Right lobe of liver (tissue), 6 donors: ENCODE measurements around the gene DDX18. TPM values are rescaled to one million over a fixed set of nuclear protein-coding genes. Genes with fewer than 3 reads are reported as not detected.
A peak's percentile ranks its signal among the peaks of the same experiment; 100 is the strongest.
"Not testable (repeated sequence)": the region's sequence is repeated elsewhere in the genome, so short reads cannot be mapped to it uniquely, and the experiment has no call there.

Experiments
- ATAC-seq, 4 donors: fragments of 200-7000 bp; cut with Tn5 transposase; one replicate each; pipeline ENCODE4 v1.9.1; 2020; ENCODE audit warnings: mild to moderate bottlenecking in 4 of 4, moderate library complexity in 4 of 4
- DNase-seq, 3 donors: peaks; one replicate each; pipeline ENCODE4 v3.0.0-alpha.2; 2020
- H3K27ac ChIP-seq, 3 donors: fragments of 200-600 bp; one replicate each; pipeline ENCODE4 v1.8.0; 2022
- H3K27me3 ChIP-seq, 2 donors: fragments of 200-600 bp; one replicate each; pipeline ENCODE4 v1.8.0; 2022
- H3K36me3 ChIP-seq, 4 donors: fragments of 200-600 bp; sonication (generic) in 1 of 4; one replicate each; pipeline versions ENCODE4 v1.5.1 to v1.8.0; 2017 to 2022; ENCODE audit warnings: control low read depth in 1 of 4
- H3K4me1 ChIP-seq, 4 donors: fragments of 200-600 bp; sonication (generic) in 1 of 4; one replicate each; pipeline versions ENCODE4 v1.5.1 to v1.8.0; 2017 to 2022; ENCODE audit warnings: control low read depth in 1 of 4
- H3K4me3 ChIP-seq, 3 donors: fragments of 200-600 bp; one replicate each; pipeline ENCODE4 v1.8.0; 2022
- H3K9me3 ChIP-seq, 4 donors: fragments of 200-600 bp; sonication (generic) in 1 of 4; one replicate each; pipeline versions ENCODE4 v1.5.1 to v1.8.0; 2017 to 2022; ENCODE audit warnings: control low read depth in 1 of 4
- CTCF ChIP-seq, 4 donors: fragments of 200-600 bp in 3 of 4; fragments of 450-650 bp in 1 of 4; IDR thresholded peaks; one replicate each; pipeline versions ENCODE4 v1.5.1 to v1.8.0; 2016 to 2022; ENCODE audit warnings: antibody characterized with exemption in 4 of 4, mild to moderate bottlenecking in 2 of 4
- POLR2A ChIP-seq: fragments of 450-650 bp; IDR thresholded peaks from one replicate; pipeline ENCODE4 v1.6.1; 2017; ENCODE audit warnings: antibody characterized with exemption, mild to moderate bottlenecking
- WGBS: methylation state at CpG from one replicate; pipeline ENCODE4 v1.1.6; 2018; ENCODE audit warnings: low coverage, low lambda C conversion rate; ENCODE audit not compliant: insufficient coverage; ENCODE audit errors: missing lambda C conversion rate; 5-methylcytosine and 5-hydroxymethylcytosine counted together
- intact Hi-C, 2 donors: fragments of 100-400 bp; cut with DNase I; formaldehyde crosslinking; loops; one replicate each; pipeline versions ENCODE4 v1.11.2 to v1.14.1; 2022
- total RNA-seq, 6 experiments: library from RNA; depleted of rRNA in 2 of 6; stranded (reverse); fragments of >200 nt in 2 of 6; fragmentation: NEBNext Ultra II Directional in 3 of 6; extraction: Animal tissue kit (Norgen Biotek cat#: 25700) in 3 of 6; gene quantifications; one replicate each; pipeline versions ENCODE4 v1.1.0 to v1.2.4, GENCODE V29; 2016 to 2023
- donor health status: DM: no; HTN: yes; CAD: no.
- donor health status: DM: no; HTN: no; CAD: no.
- donor health status: DM: no; HTN: no; CAD: no.
- donor health status: DM: no; HTN: yes; CAD: no.
- donor health status: DM: no; HTN: yes; CAD: no.

Gene DDX18
- total RNA-seq, 6 experiments from 2014 or later: 20.5 to 35.1 (median 24.6) TPM

GRCh38 chr2:117818921-117819320, 4.4 kb downstream of the DDX18 start:
- ATAC-seq (no peak), DNase-seq (no peak)
- 84% methylated on average over 3 of the region's 3 CpGs for WGBS
- no peak overlapping the region for H3K4me3 ChIP-seq
- H3K36me3 ChIP-seq: peaks cover 0 to 65% (median 21%) of the 10 kb centered on the region in 4 donors
- H3K27ac ChIP-seq: no peak overlapping the region
- no peaks in the 10 kb centered on the region for H3K27me3 ChIP-seq
- no peaks in the 10 kb centered on the region for H3K9me3 ChIP-seq
- intact Hi-C loops: no loop called here
- TF ChIP-seq CTCF (IDR thresholded peaks at IDR 0.05) (no peak), POLR2A (no peak)
- peaks cover 0 to 18% (median 5%) of the 10 kb centered on the region in 4 donors for H3K4me1 ChIP-seq

GRCh38 chr2:117820444-117820843, 6.0 kb downstream of the DDX18 start:
- no peak overlapping the region for H3K4me3 ChIP-seq
- ATAC-seq (no peak), DNase-seq (no peak)
- H3K36me3 ChIP-seq: peaks cover 0 to 80% (median 28%) of the 10 kb centered on the region in 4 donors
- TF ChIP-seq POLR2A: no peak
- TF ChIP-seq CTCF (IDR thresholded peaks at IDR 0.05): no peak
- H3K4me1 ChIP-seq: peaks cover 0 to 15% (median 5%) of the 10 kb centered on the region in 4 donors
- intact Hi-C loops: no loop called here
- H3K27ac ChIP-seq: no peak overlapping the region
- WGBS: 83% methylated on average over 1 of the region's 1 CpG
- no peaks in the 10 kb centered on the region for H3K27me3 ChIP-seq
- H3K9me3 ChIP-seq: no peaks in the 10 kb centered on the region

GRCh38 chr2:117825437-117825836, 10.9 kb downstream of the DDX18 start:
- no peak for ATAC-seq
- intact Hi-C loops: no loop called here
- 98% methylated on average over 8 of the region's 8 CpGs for WGBS
- no peak overlapping the region for H3K4me3 ChIP-seq
- peaks cover 0 to 99% (median 55%) of the 10 kb centered on the region in 4 donors for H3K36me3 ChIP-seq
- no peak for DNase-seq
- H3K27ac ChIP-seq: no peak overlapping the region
- no peaks in the 10 kb centered on the region for H3K27me3 ChIP-seq
- H3K4me1 ChIP-seq: no peaks in the 10 kb centered on the region
- no peaks in the 10 kb centered on the region for H3K9me3 ChIP-seq
- TF ChIP-seq POLR2A (no peak), CTCF (IDR thresholded peaks at IDR 0.05) (no peak)

GRCh38 chr2:117827464-117827863, 13.0 kb downstream of the DDX18 start:
- H3K4me1 ChIP-seq, ATAC-seq, intact Hi-C loops, H3K27me3 ChIP-seq, DNase-seq, H3K4me3 ChIP-seq, H3K9me3 ChIP-seq, H3K27ac ChIP-seq: not testable (repeated sequence)
- 93% methylated on average over 4 of the region's 5 CpGs for WGBS
- peaks cover 0 to 94% (median 46%) of the 10 kb centered on the region in 4 donors for H3K36me3 ChIP-seq

GRCh38 chr2:117828870-117829269, 14.4 kb downstream of the DDX18 start:
- WGBS: 67% methylated on average over 2 of the region's 2 CpGs
- ATAC-seq: peak in 1 of 4 donors; percentile 58
- H3K4me3 ChIP-seq: no peak overlapping the region
- H3K27me3 ChIP-seq: no peaks in the 10 kb centered on the region
- no peak for DNase-seq
- TF ChIP-seq POLR2A: no peak
- no peak for TF ChIP-seq CTCF (IDR thresholded peaks at IDR 0.05)
- no peaks in the 10 kb centered on the region for H3K9me3 ChIP-seq
- intact Hi-C loops: no loop called here
- no peaks in the 10 kb centered on the region for H3K4me1 ChIP-seq
- H3K36me3 ChIP-seq: peaks cover 0 to 90% (median 43%) of the 10 kb centered on the region in 4 donors
- H3K27ac ChIP-seq: no peak overlapping the region
